GM18511 (cell line): Measurements from ENCODE around the gene CNTNAP2.
"Not testable (repeated sequence)": the region's sequence is repeated elsewhere in the genome, so short reads cannot be mapped to it uniquely, and the experiment has no call there.

ENCODE experiments used
- ATAC-seq: cut with Tn5 transposase; IDR thresholded peaks from one replicate; pipeline ENCODE4 v1.9.1; 2021; ENCODE audit warnings: mild to moderate bottlenecking, moderate library complexity; ENCODE audit not compliant: unreplicated experiment

Gene CNTNAP2

DNA sequence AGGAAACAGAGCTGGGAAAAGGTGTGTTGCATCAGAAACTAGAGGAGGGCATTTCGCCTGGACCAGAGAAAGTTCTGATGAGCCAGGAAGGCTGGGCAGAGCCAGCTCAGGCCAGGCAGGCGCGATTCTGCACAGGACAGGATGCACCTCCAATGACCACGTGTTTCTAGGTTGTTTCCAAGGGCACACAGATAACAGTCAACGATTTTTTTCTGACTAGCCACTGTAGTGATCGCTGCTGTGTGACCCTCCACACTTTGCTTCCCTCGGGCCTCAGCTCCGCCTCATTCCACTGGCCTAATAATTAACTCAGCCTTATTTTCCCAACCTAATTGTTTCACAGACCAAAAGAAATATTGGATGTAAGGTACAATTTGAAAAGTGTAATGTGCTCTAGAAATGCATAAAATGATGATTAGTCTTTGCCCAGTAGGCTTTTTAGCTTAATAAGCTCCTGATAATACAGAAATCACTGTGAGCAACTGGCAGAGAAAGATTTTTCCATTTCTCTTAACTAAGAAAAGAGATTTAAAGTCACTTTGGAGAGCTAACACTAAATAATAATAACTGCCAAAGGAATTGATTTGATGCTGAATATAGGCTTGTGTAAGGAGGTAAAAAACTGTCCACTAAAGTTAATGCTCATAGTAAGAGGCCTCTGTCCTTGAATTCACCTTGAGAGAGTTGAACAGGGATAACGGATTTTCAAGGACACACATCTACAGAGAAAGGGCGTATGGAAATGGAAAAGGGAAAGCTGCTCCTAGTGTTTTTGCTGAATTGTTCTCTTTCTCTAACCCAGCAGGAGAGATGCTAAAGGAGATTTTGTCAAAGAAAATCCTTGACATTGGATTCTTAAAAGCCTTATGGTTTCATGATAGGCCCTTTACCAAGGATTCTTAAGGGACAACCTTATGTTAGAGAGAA is 2183.0 kb downstream of the CNTNAP2 start:
- no peak for ATAC-seq

DNA sequence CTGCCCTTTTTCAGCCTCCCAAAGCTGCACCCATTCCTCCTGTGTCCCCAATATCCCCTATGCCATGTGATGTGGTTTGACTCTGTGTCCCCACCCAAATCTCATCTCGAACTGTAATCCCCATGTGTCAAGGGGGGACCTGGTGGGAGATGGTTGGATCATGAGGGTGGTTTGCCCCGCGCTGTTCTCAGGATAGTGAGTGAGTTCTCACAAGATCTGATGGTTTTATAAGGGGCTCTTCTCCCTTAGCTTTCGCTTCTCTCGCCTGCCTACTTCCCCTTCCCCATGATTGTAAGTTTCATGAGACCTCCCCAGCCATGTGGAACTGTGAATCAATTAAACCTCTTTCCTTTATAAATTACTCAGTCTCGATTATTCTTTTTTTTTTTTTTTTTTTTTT is 2185.8 kb downstream of the CNTNAP2 start:
- not testable (repeated sequence) for ATAC-seq

DNA sequence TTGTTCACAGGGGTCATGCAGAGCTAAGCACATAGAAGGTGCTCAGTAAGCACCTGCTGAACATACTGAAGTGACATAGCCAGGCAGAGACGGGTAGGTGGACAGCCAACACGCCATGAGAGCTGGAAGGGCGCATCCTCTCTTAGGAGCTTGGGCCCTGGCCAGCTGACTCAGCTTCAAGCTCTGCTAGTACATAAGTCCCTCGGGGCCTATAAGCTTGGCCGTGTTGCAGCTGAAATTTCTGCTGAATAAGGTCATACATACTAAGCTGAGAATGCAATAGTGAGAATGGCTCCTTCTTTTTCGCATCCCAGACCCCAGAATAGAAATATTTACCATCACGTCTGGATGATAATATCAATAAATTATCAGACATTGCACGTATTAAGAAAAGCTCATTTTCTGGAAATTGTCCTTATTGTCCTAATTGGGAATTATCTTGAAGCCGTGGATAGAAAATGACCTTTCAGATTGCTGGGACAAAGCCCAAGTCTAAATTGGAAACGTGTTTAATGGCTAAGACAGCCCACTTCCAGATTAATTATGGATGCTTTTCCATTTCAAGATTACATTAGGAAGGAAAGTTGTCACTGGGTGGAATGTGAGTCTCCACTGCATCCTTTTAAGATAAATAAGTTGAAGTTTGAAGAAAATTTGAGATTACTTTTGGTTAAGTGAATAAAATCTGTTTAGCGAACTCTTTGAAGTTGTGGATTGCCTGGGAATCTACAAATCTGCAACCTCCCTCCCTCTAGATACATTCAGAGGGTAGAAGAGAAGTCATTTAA is 2186.9 kb downstream of the CNTNAP2 start:
- no peak for ATAC-seq

DNA sequence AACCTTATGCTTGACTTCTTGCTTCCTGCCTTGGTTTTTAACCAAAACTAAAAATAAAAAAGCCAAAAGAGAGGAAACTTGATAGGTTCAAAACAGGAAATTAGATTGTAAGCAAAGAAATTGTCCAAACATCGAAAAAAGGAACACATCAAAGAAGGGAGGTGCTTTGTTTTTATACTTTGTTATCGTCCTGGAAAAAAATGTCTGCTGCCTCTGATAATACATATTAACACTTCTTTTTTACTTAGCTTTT is 2187.4 kb downstream of the CNTNAP2 start:
- no peak for ATAC-seq

DNA sequence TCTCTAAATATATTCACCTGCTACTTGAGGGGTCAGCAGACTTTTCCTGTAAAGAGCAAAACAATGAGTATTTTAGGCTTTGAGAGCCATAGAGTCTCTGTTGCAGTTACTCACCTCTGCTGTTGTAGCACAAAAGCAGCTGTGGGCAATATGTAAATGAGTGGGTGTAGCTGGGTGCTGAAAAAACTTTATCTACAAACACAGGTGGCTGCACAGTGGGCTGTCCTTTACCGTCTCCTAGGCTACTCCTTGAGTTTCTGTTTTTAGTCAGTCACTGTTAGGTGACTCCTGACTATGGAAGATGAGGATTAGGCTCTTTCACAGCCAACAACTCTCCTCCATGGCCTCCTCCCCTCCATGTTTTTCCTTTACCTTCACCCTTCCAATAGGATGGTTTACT is 2187.9 kb downstream of the CNTNAP2 start:
- ATAC-seq, result peak; percentile 58

DNA sequence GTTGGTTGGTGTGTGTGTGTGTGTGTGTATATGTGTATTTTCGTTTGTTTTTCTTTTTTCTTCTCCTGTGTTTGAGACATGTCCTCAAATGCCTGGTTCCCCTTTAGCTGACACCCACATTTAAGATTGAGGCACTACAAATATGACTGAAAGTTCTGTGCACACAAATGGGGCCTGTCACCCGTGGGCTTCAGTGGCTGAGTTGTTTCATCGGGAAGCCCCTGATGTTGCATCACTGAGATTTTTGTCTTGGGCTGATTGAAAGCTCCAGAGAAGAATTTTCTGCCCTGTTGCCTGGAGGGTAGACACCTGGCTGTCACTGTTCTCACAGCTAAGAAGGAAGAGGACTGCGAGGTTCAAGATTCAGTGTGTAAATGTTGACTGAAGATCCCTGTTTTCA is 2190.2 kb downstream of the CNTNAP2 start:
- ATAC-seq, result peak; percentile 64

DNA sequence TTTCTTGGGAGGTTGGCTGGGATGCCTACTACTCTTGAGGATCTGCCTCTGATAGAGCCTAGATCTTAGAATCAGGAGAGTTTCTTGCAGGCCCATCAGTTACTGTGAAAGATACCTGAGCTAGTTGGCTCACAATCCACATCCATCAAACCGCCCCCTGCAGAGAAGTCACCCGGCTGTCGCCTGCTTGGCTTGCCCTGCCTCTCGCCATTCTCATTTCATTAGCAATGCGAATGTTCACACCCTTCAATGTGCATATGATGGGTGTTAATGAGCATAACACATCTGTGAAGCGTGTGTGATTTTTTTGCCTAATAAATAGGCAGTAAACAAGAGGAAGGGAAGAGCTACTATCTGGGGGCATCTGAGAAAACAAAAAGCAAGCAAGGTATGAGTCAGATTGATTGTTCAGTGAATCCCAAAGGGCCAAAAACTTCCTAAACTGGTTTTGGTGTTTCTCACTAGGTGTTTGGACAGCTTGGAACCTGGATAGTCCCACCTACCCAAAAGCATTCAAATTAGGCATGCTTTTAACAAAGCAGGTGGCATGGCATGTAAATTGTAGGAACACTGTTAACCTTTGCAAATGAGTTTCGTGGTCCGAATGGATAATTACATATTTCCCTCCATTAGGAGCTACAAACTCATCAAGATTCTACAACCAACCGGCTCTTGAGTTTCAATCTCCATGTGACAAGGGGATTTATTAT is 2201.7 kb downstream of the CNTNAP2 start:
- no peak for ATAC-seq

DNA sequence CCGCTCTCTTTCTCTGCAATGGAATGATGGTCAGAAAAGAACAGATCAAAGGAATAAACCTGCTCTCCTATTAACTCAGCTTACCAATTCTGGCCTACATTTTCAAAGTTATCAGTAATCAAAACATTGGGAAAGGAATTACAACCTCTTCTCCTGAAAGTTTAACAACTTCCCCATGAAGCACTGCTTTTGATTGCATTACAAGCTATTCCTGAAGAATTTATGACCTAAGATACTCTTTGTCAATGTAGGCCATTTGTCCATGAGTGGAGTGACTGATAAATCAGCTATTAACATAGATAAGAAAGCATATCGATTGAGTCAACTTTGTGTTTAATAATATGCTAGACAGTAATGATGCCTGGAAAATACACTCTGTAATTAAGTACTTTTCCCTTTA is 2202.2 kb downstream of the CNTNAP2 start:
- no peak for ATAC-seq

DNA sequence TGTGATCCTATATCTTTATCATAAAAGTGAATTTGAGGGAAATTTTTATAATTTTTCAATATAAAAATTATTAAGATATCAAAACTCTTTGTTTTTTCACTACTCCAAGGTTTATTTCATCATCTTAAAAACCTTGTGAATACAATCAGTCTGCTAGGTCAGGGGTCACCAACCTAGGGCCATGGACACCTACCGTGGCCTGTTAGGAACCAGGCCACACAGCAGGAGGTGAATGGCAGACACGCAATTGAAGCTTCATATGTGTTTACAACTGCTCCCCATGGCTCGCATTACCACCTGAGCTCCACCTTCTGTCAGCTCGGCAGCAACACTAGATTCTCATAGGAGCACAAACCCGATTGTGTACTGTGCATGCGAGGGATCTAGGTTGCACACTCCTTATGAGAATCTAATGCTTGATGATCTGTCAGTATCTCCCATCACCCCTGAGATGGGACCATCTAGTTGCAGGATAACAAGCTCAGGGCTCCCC is 2202.8 kb downstream of the CNTNAP2 start:
- no peak for ATAC-seq

DNA sequence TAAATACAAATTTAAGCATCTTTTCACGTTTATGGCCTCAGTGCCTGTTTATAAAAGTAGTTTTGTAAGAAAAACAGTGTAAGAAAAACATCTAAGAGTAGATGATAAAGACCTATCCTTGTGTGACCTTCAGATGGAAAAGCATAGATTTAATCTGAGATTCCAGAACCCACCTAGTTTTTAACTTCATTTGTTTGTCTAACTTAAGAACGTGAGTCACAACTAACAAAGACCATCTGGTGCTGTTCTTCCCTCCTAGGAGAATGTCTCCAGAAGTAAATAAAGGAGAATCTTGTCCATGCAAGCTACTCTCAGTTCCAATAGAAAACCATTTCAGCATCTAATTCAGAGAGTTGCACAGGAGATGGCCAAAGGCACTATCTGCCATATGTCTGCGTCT is 2208.6 kb downstream of the CNTNAP2 start:
- ATAC-seq, result no peak

DNA sequence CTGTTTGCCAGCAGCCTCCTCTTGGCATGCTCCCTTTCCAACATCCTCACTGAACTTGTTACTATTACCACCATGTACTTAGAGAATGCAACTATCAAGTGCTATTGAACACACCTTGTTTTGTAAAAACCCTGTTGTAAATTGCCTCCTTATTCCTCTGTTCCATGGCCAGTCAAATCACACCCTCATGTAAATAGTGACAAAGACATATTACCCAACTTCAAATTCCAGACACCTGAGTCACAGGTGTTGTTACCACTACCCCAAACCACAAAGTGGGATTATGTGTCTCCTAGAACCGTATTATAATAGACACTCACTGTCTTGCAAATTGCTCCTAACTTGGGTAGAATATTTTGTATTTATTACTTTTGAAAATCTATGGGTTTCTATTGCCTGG is 2210.8 kb downstream of the CNTNAP2 start:
- ATAC-seq, result no peak

DNA sequence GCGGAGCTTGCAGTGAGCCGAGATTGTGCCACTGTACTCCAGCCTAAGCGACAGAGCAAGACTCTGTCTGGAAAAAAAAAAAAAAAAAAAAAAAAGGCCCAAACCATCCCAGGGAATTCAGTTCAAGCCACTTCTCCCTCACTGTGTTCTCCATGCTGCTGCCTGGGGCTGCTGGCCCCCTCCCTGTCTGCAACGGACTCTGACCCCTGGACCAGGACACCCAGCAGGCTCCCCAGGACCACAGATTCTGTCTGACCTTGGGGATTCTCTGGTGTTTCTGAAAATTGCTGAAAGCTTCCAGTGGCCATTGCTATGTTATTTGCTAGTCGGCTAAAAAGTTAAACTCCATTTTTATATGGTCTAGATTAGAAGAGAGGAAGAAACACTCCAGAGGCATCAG is 2212.3 kb downstream of the CNTNAP2 start:
- no peak for ATAC-seq

DNA sequence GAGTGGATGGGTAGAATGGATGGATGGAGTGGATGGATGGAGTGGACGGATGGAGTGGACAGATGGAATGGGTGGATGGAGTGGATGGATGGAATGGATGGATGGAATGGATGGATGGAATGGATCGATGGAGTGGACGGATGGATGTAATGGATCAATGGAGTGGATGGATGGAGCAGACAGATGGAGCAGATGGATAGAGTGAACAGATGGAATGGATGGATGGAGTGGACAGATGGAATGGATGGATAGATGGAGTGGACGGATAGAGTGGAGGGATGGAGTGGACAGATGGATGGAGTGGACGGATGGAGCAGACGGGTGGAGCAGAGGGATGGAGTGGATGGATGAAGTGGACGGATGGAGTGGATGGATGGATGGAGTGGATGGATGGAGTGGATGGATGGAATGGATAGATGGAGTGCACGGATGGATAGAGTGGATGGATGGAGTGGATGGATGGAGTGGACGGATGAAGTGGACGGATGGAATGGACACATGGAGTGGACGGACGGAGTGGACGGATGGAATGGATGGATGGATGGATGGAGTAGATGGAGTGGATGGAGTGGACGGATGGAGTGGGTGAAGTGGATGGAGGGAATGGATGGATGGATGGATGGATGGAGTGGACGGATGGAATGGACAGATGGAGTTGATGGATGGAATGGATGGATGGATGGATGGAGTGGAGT is 2213.7 kb downstream of the CNTNAP2 start:
- ATAC-seq, result no peak

DNA sequence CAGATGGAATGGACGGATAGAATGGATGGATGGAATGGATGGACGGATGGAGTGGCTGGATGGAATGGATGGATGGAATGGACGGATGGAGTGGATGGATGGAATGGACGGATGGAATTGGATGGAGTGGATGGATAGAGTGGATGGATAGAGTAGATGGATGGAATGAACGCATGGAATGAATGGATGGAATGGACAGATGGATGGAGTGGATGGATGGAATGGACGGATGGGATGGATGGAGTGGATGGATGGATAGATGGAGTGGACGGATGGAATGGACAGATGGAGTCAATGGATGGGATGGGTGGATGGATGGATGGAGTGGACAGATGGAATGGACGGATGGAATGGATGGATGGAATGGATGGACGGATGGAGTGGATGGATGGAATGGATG is 2214.2 kb downstream of the CNTNAP2 start:
- no peak for ATAC-seq

DNA sequence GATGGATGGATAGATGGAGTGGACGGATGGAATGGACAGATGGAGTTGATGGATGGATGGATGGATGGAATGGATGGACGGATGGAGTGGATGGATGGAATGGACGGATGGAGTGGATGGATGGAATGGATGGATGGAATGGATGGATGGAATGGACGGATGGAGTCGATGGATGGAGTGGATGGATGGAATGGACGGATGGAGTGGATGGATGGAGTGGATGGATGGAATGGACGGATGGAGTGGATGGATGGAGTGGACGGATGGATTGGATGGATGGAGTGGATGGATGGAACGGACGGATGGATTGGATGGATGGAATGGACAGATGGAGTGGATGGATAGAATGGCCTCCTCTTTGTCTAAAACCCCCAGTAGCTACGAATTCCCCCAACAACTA is 2214.9 kb downstream of the CNTNAP2 start:
- ATAC-seq, result not testable (repeated sequence)

DNA sequence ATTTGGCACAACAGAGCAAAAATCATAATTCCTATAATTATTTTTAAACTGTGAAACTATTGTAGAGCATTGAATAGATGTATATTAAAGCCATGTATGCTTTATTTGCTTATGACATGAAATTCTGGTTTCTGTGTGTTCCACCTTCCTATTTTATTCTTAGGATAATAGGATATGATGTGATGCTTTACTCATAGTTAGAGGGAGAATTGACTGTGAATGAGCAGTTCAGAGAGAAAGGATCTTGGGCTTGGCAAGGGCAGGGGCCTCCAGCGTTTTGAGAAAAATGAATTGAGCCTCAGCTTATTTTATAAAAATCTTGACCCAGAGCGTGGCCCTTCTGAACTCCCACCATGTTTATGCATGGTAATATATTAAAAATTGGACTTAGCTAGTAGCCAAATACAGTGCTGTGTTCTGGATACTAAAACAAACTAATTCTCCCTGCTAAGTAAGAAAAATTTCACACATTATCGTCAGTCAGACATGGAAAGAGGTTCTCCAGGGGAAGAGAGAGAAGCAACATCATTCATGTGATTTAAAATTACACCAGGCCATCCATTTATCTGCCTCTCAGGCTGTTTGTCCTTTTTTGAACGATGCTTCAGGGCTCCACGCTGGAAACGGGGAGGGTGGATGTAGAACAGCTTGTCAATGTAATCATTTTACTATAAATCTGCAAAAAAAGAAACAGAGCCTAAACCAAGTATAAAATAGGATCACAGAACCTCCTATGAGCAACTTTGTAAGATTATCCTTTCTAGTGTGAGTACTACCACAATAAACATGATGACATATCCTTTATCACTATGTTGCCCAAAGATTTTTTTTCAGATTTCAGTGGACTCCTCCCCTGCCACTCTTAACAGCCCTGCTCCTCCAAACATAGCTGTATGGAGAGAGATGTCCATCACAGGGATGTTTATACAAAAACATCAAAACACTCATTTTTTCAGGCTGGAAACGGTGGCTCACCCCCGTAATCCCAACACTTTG is 2215.9 kb downstream of the CNTNAP2 start:
- ATAC-seq, result no peak

DNA sequence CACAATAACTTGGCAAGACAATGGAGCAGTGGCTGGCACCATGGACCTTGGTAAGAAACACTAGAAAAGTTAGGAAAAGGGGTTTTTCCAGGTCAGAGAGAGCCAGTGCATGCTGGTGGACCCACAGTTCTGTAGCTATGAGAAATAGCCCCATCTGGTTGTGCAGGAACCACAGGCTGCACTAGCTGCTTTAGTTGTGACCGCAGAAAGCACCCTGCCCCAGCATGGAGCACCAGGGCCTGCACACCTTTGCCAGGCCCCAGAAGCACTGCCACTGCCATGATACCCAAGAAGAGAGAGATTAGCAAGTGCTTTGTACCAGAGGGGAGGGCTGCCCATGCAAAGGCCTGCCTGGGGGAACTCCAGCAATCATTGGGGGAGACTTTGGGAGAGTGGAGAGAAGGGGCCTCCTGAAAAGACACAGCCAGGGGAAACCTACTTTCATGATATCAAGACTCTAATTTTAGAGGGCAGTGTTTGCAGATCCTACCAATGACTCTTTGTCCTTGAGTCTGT is 2217.9 kb downstream of the CNTNAP2 start:
- no peak for ATAC-seq

DNA sequence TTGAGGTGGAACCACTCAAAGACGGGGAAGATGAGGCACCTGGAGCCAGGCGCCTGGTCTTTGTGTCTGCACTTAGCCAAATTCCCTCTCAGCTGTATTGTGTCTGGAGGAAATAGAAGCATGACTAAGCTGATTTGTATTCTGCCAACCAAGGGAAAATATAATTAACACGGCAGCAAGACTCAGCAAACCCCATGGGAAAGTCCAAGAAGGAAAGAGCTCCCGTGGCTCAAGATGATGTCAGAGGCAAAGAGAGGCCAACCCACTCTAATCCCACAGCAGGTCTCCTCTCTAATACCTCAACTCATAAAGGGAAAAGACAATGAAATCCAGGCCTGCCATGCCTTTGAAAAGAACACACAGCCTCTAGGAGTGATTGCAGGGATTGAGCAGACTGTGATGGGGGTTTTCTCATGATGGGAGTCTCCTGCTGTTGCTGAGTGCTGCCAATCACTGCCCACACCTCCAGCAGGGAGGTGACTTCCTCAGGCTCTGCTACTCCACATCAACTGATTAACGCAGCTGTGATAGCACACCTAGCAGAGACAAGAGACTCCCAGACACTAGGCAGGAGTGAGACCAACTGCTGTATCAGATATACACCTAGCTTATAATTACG is 2218.5 kb downstream of the CNTNAP2 start:
- ATAC-seq, result no peak

DNA sequence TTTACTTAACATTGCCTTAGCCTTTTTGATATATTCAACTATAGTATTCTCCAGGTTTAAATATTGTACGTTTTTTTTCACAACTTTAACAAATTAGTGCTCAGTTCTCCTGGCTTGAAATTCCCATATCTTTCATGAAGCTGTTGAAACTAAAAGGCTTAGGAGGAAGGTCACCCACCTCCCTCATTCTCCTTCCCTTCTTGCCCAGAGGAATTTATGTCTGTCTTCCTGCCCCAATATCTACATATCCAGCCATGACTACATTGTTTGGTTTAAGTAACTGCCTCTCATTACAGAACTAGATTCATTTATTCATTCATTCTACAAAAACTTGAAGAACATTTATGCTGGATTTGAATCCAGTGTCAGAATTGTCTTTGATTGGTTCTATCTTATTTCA is 2219.2 kb downstream of the CNTNAP2 start:
- ATAC-seq, result no peak
